WI38 (cell line): ENCODE results near the gene TCIRG1.

Experiments used
- H3K4me3 ChIP-seq: 2 replicates; pipeline ENCODE4 v1.5.1; 2011; ENCODE audit warnings: low read depth, mild to moderate bottlenecking, control low read depth, low read length
- TF ChIP-seq, protein P1 (sequence below): IDR thresholded peaks from 2 replicates; pipeline ENCODE4 v1.5.1; 2012; ENCODE audit warnings: low read depth, mild to moderate bottlenecking, control low read depth, low read length

TCIRG1 gene

DNA sequence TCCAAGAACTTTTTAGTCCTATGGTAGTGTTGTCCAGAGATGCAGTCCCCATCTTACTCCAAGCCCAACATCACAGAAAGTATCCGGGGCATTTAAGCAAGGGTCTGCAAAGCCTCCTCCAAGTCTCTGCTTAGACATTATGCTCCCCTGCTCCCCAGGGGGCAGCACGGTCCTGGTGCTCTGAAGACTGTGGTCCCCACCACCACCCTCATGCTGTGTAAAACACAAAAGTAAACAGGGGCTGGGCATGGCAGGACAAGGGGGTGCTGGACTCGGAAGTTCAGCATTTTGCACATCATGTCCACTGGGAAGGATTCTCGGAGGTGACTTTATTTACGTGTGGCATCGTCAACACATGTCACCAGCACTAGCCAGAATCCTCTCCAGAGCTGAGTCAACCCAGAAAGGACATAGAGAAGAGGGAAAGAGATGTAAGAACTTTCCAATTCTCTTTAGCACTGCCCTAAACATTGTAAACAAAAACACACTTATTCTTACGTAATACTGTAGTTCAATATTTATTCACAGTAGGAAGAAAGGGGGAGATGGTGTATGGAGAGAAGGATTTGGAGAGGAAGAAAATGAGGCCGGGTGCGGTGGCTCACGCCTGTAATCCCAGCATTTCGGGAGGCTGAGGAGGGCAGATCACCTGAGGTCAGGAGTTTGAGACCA, 37.7 kb downstream of the TCIRG1 start:
- TF ChIP-seq, protein P1, sequence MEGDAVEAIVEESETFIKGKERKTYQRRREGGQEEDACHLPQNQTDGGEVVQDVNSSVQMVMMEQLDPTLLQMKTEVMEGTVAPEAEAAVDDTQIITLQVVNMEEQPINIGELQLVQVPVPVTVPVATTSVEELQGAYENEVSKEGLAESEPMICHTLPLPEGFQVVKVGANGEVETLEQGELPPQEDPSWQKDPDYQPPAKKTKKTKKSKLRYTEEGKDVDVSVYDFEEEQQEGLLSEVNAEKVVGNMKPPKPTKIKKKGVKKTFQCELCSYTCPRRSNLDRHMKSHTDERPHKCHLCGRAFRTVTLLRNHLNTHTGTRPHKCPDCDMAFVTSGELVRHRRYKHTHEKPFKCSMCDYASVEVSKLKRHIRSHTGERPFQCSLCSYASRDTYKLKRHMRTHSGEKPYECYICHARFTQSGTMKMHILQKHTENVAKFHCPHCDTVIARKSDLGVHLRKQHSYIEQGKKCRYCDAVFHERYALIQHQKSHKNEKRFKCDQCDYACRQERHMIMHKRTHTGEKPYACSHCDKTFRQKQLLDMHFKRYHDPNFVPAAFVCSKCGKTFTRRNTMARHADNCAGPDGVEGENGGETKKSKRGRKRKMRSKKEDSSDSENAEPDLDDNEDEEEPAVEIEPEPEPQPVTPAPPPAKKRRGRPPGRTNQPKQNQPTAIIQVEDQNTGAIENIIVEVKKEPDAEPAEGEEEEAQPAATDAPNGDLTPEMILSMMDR, result 0 out of 2 replicates have a peak, but pooled peaks have one; percentile 23
- H3K4me3 ChIP-seq, result no peak overlapping the region

DNA sequence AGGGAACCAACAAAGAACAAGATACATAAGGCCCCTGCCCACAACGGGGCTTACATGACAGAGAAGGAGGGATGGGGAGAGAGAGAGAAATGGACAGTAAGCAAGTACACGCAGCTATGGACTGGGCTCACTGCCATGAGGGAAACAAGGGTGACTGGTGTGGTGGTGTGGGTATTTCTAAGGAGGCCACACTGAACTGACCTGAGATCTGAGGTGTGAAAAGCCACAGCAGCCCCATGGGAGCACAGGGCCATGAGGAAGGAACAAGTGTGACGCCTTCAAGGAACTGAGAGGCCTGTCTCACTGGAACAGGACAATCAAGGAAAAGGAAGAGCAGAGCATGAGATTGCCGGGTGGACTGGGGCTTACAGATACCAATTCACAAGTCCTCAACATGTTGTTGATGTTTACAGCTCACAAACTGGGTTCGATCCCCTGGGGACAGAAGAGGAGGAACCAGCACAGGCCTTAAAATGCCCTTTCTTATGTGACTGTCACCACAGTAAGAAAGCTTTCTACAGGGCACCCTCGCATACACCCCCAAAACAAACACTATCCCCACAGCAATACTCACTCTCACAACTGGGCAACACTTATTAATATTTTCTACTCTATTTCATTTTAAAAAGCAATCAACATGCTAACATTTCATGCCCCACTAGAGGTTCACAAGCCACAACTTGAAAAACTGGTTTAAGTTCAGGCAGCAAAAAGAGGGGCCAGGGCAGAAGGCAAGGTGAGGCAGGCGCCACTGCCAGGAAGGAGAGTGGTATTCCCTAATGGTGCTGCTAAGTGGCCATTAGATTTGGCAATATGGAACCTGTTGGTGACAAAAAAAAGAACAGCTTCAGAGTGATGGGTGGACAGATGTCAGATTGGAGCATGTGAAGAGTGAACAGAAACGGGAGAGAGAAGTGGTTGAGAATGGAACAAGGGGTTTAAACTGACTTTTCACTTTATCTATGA, 39.1 kb downstream of the TCIRG1 start:
- TF ChIP-seq, protein P1, result no peak

DNA sequence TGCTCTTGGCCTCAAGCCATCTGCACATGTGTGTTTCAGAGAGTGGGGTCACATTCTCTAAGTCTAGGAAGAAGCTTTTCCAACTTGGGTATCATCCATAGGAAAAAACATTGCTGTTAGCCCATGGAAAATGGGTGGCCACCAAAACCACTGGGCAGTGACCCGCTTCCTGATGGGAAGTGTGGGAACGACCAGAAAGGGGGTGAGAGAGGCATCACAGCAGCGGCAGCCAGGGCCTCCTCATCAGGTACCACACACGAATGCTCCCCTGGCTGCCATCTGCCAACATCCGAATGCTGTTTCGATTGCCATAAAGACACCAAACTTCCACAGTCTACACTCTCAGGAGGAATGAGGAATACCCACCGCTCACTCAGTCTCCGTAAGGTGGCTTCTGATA, 42.0 kb downstream of the TCIRG1 start:
- TF ChIP-seq, protein P1, result no peak

More for the DNA sequence above, 39.1 kb downstream of the TCIRG1 start:
- H3K4me3 ChIP-seq, result no peak overlapping the region

DNA sequence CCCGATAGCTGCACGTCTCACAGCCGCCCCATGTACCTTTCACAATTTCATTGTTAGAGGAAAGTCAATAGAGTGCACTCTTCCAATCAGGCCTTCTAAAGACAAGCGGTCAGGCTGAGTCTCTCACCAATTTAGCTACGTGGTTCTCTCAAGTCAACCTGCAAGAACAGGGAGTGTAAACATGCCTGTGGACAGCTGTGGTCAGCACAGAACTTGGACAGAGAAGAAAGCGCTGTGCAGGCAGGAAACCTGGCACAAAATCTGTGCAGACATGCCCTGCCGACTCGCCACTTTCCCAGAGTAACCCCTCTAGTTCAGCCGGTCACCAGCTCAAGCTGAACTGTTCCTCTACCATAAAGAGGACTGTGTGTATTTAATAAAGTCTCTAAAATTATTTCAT, 42.9 kb downstream of the TCIRG1 start:
- TF ChIP-seq, protein P1, result no peak
- H3K4me3 ChIP-seq, result no peak overlapping the region

More for the DNA sequence above, 42.0 kb downstream of the TCIRG1 start:
- H3K4me3 ChIP-seq, result no peak overlapping the region

DNA sequence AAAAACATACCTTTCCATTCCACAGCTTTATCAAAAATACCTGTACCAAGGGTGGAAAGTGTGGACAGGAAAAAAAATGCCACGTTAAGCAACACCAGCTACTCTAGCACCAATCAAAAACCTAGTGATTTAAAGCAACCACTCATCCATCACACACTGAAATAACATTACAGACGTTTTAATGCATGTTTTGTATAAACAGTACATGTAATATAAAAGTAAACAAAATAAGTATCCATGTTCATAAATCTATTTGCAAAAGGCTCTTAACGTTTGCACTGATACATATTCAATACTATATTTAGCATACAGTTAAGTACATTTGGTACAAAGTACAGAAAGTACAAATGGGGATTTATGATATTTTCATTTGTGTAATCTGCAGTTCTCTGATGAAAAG, 43.7 kb downstream of the TCIRG1 start:
- no peak overlapping the region for H3K4me3 ChIP-seq
- TF ChIP-seq, protein P1, result no peak

DNA sequence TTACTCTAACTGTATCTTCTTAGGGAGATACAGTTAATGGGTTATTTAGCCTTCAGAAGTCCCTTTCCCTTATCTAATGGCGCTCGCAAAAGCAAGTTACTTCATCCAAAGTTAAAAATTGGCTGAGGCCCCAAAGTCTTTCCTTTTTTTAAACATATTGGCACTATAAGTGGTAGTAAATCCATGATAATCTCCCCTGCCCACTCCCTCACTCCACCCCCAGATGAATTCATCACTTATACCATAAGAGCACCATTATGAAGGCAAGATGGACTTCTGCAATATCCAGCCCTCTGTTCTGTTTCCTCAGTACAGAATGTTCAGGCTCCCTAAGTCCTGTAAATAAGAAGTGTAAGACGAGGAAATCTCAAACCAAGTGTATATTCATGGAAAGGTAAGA, 44.7 kb downstream of the TCIRG1 start:
- no peak overlapping the region for H3K4me3 ChIP-seq
- TF ChIP-seq, protein P1, result no peak

DNA sequence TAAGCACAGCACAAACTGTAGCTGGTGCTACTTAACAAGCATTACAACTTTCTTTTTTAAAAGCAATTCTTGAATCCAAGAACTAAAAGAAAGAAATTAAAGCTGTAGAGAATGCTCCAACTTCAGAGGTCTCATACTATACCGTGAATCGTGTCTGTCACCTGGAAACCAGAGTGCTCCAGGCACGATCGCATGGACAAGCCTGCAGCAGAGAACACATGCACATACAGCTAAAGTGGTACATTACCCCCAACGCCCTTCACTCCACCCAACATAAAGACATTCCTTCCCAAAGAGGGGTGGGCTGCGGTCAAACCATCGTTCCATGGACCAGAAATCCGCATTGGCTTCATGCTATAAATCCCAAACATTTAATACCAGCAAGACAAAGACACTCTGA, 50.9 kb downstream of the TCIRG1 start:
- TF ChIP-seq, protein P1, result no peak
- H3K4me3 ChIP-seq, result no peak overlapping the region
